H9 (cell line): Measurements from ENCODE around the gene TENM3. TPM values are rescaled to one million over a fixed set of nuclear protein-coding genes. Genes with fewer than 3 reads are reported as not detected.
A peak's percentile ranks its signal among the peaks of the same experiment; 100 is the strongest.

ENCODE experiments used
- DNase-seq: peaks from one replicate; pipeline ENCODE4 v3.0.0-alpha.2; 2017
- H2AFZ ChIP-seq: one replicate; pipeline ENCODE4 v1.6.1; 2013; ENCODE audit warnings: mild to moderate bottlenecking, low read length, control low read depth, moderate library complexity
- H2AK5ac ChIP-seq: 2 replicates; pipeline ENCODE4 v1.6.1; 2013; ENCODE audit warnings: low read length, control low read depth, mixed read lengths; ENCODE audit not compliant: insufficient read length
- H2BK120ac ChIP-seq: one replicate; pipeline ENCODE4 v1.6.1; 2013; ENCODE audit warnings: low read depth, mild to moderate bottlenecking, low read length, control low read depth, inconsistent platforms; ENCODE audit not compliant: poor library complexity, severe bottlenecking
- H2BK12ac ChIP-seq: 2 replicates; pipeline ENCODE4 v1.6.1; 2013; ENCODE audit warnings: low read length, control low read depth, mixed read lengths, low read depth; ENCODE audit not compliant: insufficient read length
- H2BK15ac ChIP-seq: 2 replicates; pipeline ENCODE4 v1.6.1; 2013; ENCODE audit warnings: low read depth, low read length, control low read depth
- H2BK20ac ChIP-seq: one replicate; pipeline ENCODE4 v1.6.1; 2013; ENCODE audit warnings: low read depth, mild to moderate bottlenecking, low read length, control low read depth, inconsistent platforms; ENCODE audit not compliant: poor library complexity, severe bottlenecking
- H2BK5ac ChIP-seq: 2 replicates; pipeline ENCODE4 v1.6.1; 2013; ENCODE audit warnings: low read length, control low read depth, mixed read lengths; ENCODE audit not compliant: insufficient read length
- H3K14ac ChIP-seq: 2 replicates; pipeline ENCODE4 v1.6.1; 2013; ENCODE audit warnings: low read length, control low read depth; ENCODE audit not compliant: insufficient read depth
- H3K18ac ChIP-seq: 2 replicates; pipeline ENCODE4 v1.6.1; 2013; ENCODE audit warnings: low read depth, mild to moderate bottlenecking, mixed read lengths, low read length, control low read depth; ENCODE audit not compliant: insufficient read length
- H3K23ac ChIP-seq: 2 replicates; pipeline ENCODE4 v1.6.1; 2013; ENCODE audit warnings: low read length, control low read depth, mixed read lengths, low read depth; ENCODE audit not compliant: insufficient read length
- H3K23me2 ChIP-seq: 2 replicates; pipeline ENCODE4 v1.6.1; 2013; ENCODE audit warnings: low read depth, mild to moderate bottlenecking, mixed read lengths, low read length, control low read depth; ENCODE audit not compliant: insufficient read length, poor library complexity, severe bottlenecking
- H3K27ac ChIP-seq: 2 replicates; pipeline ENCODE4 v1.5.1; 2013; ENCODE audit warnings: low read length, control low read depth, mixed read lengths, low read depth; ENCODE audit not compliant: insufficient read length
- H3K27me3 ChIP-seq: 2 replicates; pipeline ENCODE4 v1.6.1; 2013; ENCODE audit warnings: low read length, control low read depth, inconsistent platforms; ENCODE audit not compliant: insufficient read depth
- H3K4ac ChIP-seq: 2 replicates; pipeline ENCODE4 v1.6.1; 2013; ENCODE audit warnings: low read depth, mild to moderate bottlenecking, control low read depth, inconsistent platforms, low read length, moderate library complexity
- H3K4me1 ChIP-seq: 2 replicates; pipeline ENCODE4 v1.6.1; 2013; ENCODE audit warnings: low read length, control low read depth, inconsistent platforms; ENCODE audit not compliant: insufficient read depth
- H3K4me2 ChIP-seq: 2 replicates; pipeline ENCODE4 v1.6.1; 2013; ENCODE audit warnings: low read length, control low read depth, mixed read lengths; ENCODE audit not compliant: insufficient read length, insufficient read depth
- H3K56ac ChIP-seq: 2 replicates; pipeline ENCODE4 v1.6.1; 2013; ENCODE audit warnings: low read depth, mild to moderate bottlenecking, mixed read lengths, low read length, control low read depth; ENCODE audit not compliant: insufficient read length
- H3K79me1 ChIP-seq: 2 replicates; pipeline ENCODE4 v1.6.1; 2013; ENCODE audit warnings: low read depth, mild to moderate bottlenecking, moderate library complexity, low read length, control low read depth, inconsistent platforms; ENCODE audit not compliant: insufficient read depth, poor library complexity, severe bottlenecking
- H3K79me2 ChIP-seq: 2 replicates; pipeline ENCODE4 v1.6.1; 2013; ENCODE audit warnings: low read length, control low read depth, inconsistent platforms; ENCODE audit not compliant: insufficient read depth
- H3K9ac ChIP-seq: 2 replicates; pipeline ENCODE4 v1.6.1; 2013; ENCODE audit warnings: low read length, control low read depth, mixed read lengths; ENCODE audit not compliant: insufficient read length; ENCODE audit errors: extremely low read depth
- H3K9me3 ChIP-seq: one replicate; pipeline ENCODE4 v1.6.1; 2013; ENCODE audit warnings: low read depth, low read length, inconsistent platforms; ENCODE audit not compliant: control insufficient read depth
- H3T11ph ChIP-seq: one replicate; pipeline ENCODE4 v1.6.1; 2013; ENCODE audit warnings: mild to moderate bottlenecking, low read length, control low read depth, inconsistent platforms
- H4K20me1 ChIP-seq: one replicate; pipeline ENCODE4 v1.6.1; 2013; ENCODE audit not compliant: control insufficient read depth, insufficient read length, insufficient read depth
- H4K5ac ChIP-seq: 2 replicates; pipeline ENCODE4 v1.6.1; 2013; ENCODE audit warnings: low read depth, mild to moderate bottlenecking, mixed read lengths, low read length, control low read depth; ENCODE audit not compliant: insufficient read length
- H4K8ac ChIP-seq: replicated peaks from 2 replicates; pipeline ENCODE4 v1.6.1; 2013; ENCODE audit warnings: low read length, control low read depth, mixed read lengths, low read depth; ENCODE audit not compliant: insufficient read length
- H4K91ac ChIP-seq: 2 replicates; pipeline ENCODE4 v1.6.1; 2013; ENCODE audit warnings: low read depth, mild to moderate bottlenecking, moderate library complexity, mixed read lengths, low read length, control low read depth; ENCODE audit not compliant: insufficient read length
- H3K27ac Mint-ChIP-seq, 3 experiments: 2 replicates in 2 of 3; 3 replicates in 1 of 3; pipeline ENCODE4 v1.8.0; 2020 to 2021; ENCODE audit warnings: mixed read lengths in 3 of 3, mild to moderate bottlenecking in 1 of 3, moderate library complexity in 1 of 3
- H3K27me3 Mint-ChIP-seq: 2 replicates; pipeline ENCODE4 v1.8.0; 2021; ENCODE audit warnings: low read depth, mild to moderate bottlenecking, moderate library complexity, mixed read lengths
- H3K36me3 Mint-ChIP-seq, 3 experiments: 2 replicates in 2 of 3; 3 replicates in 1 of 3; pipeline ENCODE4 v1.8.0; 2020 to 2021; ENCODE audit warnings: low read depth in 3 of 3, mixed read lengths in 3 of 3; ENCODE audit not compliant: insufficient read depth in 1 of 3
- H3K4me1 Mint-ChIP-seq, 2 experiments: 2 replicates each; pipeline ENCODE4 v1.8.0; 2020; ENCODE audit warnings: mixed read lengths in 2 of 2
- H3K4me3 Mint-ChIP-seq, 2 experiments: 2 replicates in 1 of 2; 3 replicates in 1 of 2; pipeline ENCODE4 v1.8.0; 2020 to 2021; ENCODE audit warnings: mild to moderate bottlenecking in 2 of 2, mixed read lengths in 2 of 2, moderate library complexity in 1 of 2
- H3K9me3 Mint-ChIP-seq, 2 experiments: 2 replicates in 1 of 2; 3 replicates in 1 of 2; pipeline ENCODE4 v1.8.0; 2020; ENCODE audit warnings: mild to moderate bottlenecking in 2 of 2, mixed read lengths in 2 of 2, moderate library complexity in 1 of 2
- WGBS: extraction: QIAGEN DNeasy Blood & Tissue Kit; methylation state at CpG from one replicate; pipeline ENCODE4 v1.1.7; 2013; ENCODE audit warnings: missing lambda C conversion rate, low lambda C conversion rate, mixed read lengths; ENCODE audit not compliant: insufficient read length; ENCODE audit errors: extremely low coverage; 5-methylcytosine and 5-hydroxymethylcytosine counted together
- total RNA-seq: library from RNA; stranded (reverse); gene quantifications from 2 replicates; pipeline ENCODE4 v1.2.1, GENCODE V29; 2021
- TF ChIP-seq, protein P1 (sequence below): fragments of 200-600 bp; sonication (generic); conservative IDR thresholded peaks from 3 replicates; pipeline ENCODE4 v1.8.0; 2021; ENCODE audit warnings: antibody characterized with exemption, mild to moderate bottlenecking

Gene TENM3
- total RNA-seq, 1 experiment from 2014 or later, result 49.6 TPM

DNA sequence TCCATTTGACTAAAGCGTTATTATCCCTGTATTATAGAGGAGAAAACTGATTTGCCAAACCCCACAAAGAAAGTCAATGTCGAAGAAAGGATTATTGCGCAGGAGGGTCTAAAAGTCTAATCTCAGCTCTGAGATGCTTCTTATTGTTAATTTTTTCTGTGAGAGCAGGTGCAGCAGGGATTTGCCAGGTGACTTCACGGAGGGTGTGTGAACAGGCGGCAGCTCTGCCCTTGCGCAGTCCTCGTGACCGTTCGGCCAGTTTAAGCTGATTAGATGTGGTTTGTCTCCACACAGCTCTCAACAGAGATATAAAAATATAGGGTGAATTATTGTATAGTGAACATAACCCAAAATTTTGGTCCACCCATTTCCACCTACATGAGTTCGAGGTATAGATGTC is 28.5 kb downstream of the TENM3 start:
- no peaks in the 10 kb centered on the region for H3K79me2 ChIP-seq
- H3T11ph ChIP-seq, result no peak overlapping the region
- no peak overlapping the region for H2BK120ac ChIP-seq
- H2BK15ac ChIP-seq, result no peak overlapping the region
- H3K23ac ChIP-seq, result no peak overlapping the region
- H2BK20ac ChIP-seq, result no peak overlapping the region
- H3K4me3 Mint-ChIP-seq, result no peak overlapping the region
- peak overlapping the region in 1 of 3 experiments; percentile 24; a peak in 2 of 7 replicates for H3K27ac Mint-ChIP-seq
- TF ChIP-seq, protein P1, sequence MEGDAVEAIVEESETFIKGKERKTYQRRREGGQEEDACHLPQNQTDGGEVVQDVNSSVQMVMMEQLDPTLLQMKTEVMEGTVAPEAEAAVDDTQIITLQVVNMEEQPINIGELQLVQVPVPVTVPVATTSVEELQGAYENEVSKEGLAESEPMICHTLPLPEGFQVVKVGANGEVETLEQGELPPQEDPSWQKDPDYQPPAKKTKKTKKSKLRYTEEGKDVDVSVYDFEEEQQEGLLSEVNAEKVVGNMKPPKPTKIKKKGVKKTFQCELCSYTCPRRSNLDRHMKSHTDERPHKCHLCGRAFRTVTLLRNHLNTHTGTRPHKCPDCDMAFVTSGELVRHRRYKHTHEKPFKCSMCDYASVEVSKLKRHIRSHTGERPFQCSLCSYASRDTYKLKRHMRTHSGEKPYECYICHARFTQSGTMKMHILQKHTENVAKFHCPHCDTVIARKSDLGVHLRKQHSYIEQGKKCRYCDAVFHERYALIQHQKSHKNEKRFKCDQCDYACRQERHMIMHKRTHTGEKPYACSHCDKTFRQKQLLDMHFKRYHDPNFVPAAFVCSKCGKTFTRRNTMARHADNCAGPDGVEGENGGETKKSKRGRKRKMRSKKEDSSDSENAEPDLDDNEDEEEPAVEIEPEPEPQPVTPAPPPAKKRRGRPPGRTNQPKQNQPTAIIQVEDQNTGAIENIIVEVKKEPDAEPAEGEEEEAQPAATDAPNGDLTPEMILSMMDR, result no peak
- H3K9me3 ChIP-seq, result no peaks in the 10 kb centered on the region
- H3K79me1 ChIP-seq, result no peaks in the 10 kb centered on the region
- no peak overlapping the region for H3K56ac ChIP-seq
- H4K20me1 ChIP-seq, result no peaks in the 10 kb centered on the region
- H2AK5ac ChIP-seq, result no peak overlapping the region
- H3K4me2 ChIP-seq, result no peak overlapping the region
- no peak overlapping the region for H3K18ac ChIP-seq
- H3K4ac ChIP-seq, result no peak overlapping the region
- peaks cover 3 to 5% of the 10 kb centered on the region in 2 experiments; a peak in 4 of 5 replicates for H3K9me3 Mint-ChIP-seq
- no peaks in the 10 kb centered on the region for H3K27me3 ChIP-seq
- H2BK12ac ChIP-seq, result no peak overlapping the region
- H4K8ac ChIP-seq, result no peak overlapping the region
- H2AFZ ChIP-seq, result no peak overlapping the region
- H3K14ac ChIP-seq, result no peak overlapping the region
- H3K36me3 Mint-ChIP-seq, result peaks cover 14 to 32% (median 23%) of the 10 kb centered on the region in 3 experiments
- DNase-seq, result no peak
- H3K4me1 ChIP-seq, result no peaks in the 10 kb centered on the region; the same call in 1 of the 2 replicates
- peaks cover 62 to 66% of the 10 kb centered on the region in 2 experiments for H3K4me1 Mint-ChIP-seq
- WGBS, result no CpG with 5 or more reads among the region's 10 CpGs
- no peak overlapping the region for H4K91ac ChIP-seq
- H3K9ac ChIP-seq, result no peak overlapping the region
- H3K27ac ChIP-seq, result no peak overlapping the region
- H3K23me2 ChIP-seq, result no peaks in the 10 kb centered on the region
- H4K5ac ChIP-seq, result no peak overlapping the region
- H3K27me3 Mint-ChIP-seq, result no peaks in the 10 kb centered on the region
- H2BK5ac ChIP-seq, result no peak overlapping the region
